VCaP (cell line): Measurements from ENCODE around the gene SYTL1.

Experiments used
- H3K27ac ChIP-seq: fragments of 450-650 bp; 2 replicates; pipeline ENCODE4 v1.5.1; 2017
- TF ChIP-seq, protein P1 (sequence below): fragments of 450-650 bp; conservative IDR thresholded peaks from 2 replicates; pipeline ENCODE4 v1.5.1; 2017; ENCODE audit warnings: mild to moderate bottlenecking, moderate library complexity

SYTL1 gene

GRCh38 chr1:27299385-27300271 lies 42.2 kb upstream of the SYTL1 start:
- TF ChIP-seq, protein P1, sequence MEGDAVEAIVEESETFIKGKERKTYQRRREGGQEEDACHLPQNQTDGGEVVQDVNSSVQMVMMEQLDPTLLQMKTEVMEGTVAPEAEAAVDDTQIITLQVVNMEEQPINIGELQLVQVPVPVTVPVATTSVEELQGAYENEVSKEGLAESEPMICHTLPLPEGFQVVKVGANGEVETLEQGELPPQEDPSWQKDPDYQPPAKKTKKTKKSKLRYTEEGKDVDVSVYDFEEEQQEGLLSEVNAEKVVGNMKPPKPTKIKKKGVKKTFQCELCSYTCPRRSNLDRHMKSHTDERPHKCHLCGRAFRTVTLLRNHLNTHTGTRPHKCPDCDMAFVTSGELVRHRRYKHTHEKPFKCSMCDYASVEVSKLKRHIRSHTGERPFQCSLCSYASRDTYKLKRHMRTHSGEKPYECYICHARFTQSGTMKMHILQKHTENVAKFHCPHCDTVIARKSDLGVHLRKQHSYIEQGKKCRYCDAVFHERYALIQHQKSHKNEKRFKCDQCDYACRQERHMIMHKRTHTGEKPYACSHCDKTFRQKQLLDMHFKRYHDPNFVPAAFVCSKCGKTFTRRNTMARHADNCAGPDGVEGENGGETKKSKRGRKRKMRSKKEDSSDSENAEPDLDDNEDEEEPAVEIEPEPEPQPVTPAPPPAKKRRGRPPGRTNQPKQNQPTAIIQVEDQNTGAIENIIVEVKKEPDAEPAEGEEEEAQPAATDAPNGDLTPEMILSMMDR = no peak
- H3K27ac ChIP-seq = no peak overlapping the region

DNA sequence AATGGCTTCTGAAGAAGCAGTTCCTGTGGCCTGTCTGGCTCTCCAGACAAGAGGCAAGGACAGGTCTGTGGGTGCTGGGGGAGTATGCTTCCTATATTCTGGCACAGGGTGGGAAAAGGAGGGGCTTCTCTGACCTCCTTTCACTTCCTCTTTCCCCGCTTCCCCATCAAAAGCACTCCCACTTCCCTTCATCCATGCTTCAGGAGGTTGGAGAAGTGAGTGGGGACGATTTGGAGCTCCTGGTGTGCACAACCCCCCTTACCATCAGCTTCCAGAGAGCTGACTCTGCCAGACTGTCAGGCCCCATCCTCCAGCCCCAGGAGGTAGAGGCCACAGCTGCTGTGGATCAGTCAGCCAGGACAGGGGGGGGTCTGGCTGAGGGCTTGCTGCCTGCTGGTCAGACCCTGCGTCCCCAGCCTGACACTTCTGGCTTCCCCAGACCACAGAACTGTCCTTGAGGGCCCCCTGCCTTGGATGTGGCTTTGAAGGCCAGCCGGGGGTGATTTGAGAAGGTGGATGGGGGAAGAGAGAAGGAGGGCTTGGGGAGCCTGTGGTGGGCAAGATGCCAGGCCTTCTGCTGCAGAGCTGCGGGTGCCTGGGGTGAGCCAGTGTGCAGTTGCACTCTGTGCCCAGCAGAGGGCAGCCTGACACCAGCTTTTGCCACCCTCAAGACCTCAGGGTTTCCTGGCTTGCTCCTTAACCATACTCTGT lies 41.3 kb upstream of the SYTL1 start:
- no peak overlapping the region for H3K27ac ChIP-seq
- TF ChIP-seq, protein P1 = peak; percentile 94

DNA sequence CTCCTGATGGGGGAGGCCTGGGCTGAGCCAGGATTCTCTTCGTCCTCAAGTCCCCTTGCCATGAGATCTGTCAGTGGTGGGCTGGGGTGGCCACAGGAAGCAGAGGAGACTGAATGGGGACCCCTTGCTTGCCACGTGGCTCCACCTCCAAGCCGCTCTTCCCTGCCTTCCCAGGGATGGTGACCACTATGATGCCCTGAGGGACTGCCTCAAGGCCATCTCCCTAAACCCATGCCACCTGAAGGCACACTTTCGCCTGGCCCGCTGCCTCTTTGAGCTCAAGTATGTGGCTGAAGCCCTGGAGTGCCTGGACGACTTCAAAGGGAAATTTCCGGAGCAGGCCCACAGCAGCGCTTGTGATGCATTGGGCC lies 40.8 kb upstream of the SYTL1 start:
- TF ChIP-seq, protein P1 = peak; percentile 60
- H3K27ac ChIP-seq = no peak overlapping the region

GRCh38 chr1:27301582-27302199 lies 40.1 kb upstream of the SYTL1 start:
- no peak overlapping the region for H3K27ac ChIP-seq
- TF ChIP-seq, protein P1 = no peak

DNA sequence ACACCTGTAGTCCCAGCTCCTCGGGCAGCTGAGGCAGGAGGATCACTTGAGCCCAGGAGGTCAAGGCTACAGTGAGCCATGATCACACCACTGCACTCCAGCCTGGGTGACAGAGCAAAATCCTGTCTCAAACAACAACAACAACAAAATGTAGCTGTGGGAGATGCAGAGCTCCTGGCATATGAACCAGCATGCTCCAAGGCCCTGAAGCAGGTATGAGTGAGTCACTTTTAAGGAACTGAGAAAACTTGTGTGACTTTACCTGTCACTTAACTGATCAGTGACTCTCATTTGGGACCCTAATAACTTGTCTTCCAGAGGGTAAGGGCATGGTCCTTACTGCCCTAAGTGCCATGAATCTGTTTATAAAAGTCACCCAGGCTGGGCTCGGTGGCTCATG lies 39.2 kb upstream of the SYTL1 start:
- no peak overlapping the region for H3K27ac ChIP-seq
- TF ChIP-seq, protein P1 = no peak

DNA sequence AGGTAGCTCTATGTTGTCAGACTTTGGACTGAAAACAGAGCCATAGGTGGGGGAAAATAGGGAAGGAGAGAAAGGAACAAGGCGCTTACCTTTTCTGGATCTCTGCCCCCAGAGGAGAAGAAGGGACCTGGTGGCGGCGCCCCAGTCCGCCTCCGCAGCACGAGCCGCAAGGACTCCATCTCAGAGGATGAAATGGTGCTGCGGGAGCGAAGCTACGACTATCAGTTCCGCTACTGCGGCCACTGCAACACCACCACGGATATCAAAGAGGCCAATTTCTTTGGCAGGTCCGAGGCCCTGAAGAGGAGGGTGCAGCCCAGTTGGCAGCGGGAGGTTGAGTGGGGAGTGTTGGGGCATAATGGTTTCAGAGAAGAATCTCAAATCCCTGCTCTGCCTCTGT lies 38.3 kb upstream of the SYTL1 start:
- H3K27ac ChIP-seq = no peak overlapping the region
- TF ChIP-seq, protein P1 = no peak

- TF ChIP-seq, protein P1 = no peak
- H3K27ac ChIP-seq = no peak overlapping the region
Measured at GRCh38 chr1:27306071-27306470, 35.8 kb upstream of the SYTL1 start.
